Amniotic stem cell (primary cell): ENCODE data around the gene RASA1.
A peak's percentile ranks its signal among the peaks of the same experiment; 100 is the strongest.

Source experiments
- DNase-seq: peaks from one replicate; lab custom pipeline; 2025; lab: John Stamatoyannopoulos, UW

The RASA1 gene

DNA sequence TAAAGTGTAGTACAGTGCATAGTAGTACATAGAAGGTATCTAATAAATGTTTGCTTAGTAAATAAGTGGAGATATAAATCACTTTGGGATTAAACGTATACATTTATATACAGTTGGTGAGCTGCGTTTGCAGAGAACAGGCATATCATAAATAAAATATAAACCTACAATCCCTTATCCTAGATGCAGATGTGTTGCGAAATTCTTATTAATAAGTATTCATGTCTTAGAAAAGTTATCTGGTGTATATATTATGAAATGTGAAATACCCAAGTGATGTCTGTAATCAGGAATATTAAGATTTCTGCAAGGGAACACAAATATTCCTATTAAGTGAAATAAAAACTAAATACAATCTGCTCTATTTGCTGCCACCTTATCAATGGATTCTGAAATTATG is 136.2 kb downstream of the RASA1 start:
- DNase-seq: no peak

DNA sequence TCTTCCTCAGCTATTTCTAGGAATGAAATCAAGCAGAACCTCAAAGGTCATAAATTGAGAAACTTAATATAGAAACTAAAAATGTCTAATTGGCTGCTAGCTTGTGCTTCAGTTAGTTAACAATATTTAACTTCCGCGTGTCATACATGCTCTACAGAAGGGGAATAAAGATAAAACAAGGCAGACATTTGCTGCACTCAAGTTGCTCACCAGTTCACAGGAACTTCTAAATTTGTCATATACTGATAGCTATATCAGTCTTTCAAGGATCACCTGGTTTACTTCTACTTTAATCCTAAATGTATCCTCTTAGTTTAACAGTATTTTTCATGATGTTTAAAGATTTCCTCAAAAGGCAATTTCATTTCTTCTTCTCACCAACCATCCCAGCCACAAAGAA is 136.7 kb downstream of the RASA1 start:
- no peak for DNase-seq

DNA sequence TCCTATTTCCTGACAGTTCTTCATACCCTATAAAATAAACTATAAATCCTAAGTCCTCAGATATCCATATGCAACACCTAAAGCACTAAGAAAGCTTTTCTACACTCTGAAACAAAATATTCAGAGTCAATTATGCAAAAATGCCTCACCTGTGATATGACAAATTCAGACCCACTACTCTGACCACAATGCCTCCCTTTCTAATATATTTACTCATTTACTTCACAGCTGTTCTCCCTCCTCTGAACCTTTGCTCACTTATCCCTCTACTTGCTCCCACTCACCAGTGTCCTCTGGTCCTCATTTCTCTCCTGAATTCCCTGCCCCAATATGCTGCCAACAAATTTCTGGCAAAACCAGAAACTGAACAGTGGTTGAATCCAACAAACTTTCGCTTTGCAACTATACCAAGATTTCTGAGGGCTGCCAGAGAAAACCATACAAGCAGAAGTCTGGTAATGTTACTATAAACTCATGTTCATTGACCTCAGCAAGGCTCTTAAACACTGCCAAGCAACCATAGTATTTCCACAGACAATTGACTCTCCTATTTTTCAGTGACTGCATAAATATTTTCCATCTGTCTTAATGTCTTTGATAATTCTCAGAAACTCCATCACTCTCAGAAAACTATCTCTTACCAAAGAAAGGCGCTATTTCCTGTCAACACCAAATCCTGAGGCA is 137.9 kb downstream of the RASA1 start:
- no peak for DNase-seq

DNA sequence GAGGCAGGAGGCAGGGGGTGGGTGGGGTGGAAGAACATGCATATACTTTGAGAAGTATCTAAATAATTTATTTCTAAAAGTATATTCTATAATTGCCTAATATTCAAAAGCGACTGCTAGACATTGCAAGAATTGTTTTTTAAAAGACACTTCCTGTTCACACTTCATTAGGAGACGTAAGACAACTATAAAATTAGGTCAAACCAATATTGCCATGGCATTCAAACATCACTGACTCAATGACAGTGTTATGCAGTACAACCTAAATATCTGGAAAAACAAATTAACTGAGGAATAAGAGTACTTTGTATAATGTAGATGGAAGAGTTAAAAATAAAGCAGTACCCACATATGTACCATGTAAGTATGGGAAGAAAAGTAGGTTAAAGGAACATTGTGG is 140.5 kb downstream of the RASA1 start:
- no peak for DNase-seq

DNA sequence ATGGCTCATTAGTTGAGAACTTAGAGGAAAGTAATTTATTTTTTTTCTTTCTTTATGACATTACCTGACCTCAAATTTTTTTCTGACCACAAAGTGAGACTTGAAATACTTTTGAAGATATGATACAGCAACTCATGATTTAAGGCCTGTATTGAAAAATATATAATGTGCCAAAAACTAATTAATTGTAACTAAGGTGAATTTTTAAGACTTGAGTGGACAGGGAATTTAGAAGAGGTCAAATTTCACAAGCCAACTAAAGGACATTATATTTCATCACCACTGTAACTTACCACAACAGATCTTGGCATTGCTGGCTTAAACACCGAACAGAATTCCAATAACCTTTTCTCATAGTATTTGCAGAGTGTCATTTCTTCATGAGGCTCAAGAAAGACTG is 143.2 kb downstream of the RASA1 start:
- no peak for DNase-seq

DNA sequence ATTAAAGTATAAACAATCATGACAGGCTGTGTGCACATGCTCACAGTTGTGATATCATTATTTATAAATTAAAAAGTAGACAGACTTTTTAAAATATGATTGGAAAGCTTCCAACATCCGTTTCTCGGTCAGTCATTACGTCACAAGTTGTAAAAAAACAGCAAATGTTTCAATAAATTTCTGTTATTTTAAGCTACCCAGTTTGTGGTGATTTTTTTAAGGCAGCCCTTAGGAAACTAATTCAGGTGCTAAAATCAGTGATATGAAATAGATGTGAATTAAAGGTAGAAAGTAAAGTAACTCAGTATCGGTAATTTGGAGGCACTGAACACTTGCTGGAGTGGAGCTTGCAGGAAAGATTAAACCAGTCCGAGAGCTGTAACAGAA is 143.9 kb downstream of the RASA1 start:
- no peak for DNase-seq

DNA sequence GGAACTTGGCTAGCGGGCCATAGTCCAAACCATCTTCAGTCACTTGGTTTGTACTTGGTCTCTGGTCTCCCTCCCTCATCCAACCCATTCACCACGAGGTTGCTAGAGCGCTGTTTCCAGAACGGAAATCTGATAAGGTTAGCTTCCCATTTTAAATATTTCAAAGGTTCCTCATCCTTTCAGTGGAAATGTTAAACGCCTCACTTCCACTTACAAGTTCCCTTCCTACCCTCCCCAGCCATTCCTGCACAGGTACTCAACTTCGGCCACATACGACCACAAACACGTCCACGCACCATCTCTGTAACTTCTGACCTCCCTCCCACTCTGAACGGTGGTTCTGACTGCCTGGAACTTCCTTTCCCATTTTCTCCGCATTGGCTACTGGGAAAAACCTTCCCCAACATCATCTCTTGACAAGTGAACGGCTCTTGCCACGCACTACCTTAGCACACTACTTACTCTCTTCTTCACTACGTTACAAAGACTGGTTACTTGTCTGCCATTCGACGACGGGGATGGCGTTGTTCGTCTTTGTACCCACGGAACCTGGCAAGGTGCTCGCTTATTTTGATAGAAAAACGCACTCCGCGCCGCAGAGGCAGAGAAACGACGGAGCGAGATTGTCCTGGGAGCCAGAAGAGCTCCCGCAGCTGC is 144.4 kb downstream of the RASA1 start:
- DNase-seq: no peak

DNA sequence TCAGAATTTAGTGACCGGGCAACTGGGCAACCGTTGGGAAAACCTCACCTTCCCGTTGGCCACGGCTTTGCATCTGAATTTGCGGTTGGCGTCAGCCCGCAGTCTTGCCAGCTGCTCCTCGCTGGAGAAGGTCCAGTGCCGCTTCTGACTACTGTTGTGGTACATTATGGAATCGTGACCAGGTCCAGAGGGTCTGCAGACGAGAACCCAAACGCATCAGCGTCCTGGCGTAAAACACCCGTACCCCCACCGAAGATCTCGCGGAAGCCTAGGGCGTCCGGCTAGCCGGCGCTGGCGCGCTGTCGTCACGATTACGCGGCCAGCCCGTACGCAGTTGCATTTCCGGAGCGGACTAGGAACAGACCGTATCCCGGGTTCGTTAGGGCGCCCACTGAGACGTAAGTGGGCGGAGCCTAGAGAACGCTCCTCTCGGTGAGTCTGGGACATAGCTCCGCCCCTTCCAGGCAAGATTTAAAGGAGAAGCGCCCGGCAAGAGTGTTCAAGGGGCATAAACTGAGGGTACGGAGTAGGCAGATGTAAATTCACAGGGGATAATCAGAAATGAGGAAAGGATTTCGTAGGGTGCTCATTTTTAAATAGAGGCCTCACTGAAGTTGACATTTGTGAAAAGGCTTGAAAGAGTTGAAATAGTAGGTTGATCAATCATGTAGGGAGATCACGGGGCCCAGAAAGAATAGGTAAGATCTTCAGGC is 145.1 kb downstream of the RASA1 start, which contains the start of gene CCNH:
CCNH (minus strand) TSS at position 301 of the 713 bp plus-strand sequence; CDS start at position 165, 136 bp downstream.
- peak; percentile 99 for DNase-seq

DNA sequence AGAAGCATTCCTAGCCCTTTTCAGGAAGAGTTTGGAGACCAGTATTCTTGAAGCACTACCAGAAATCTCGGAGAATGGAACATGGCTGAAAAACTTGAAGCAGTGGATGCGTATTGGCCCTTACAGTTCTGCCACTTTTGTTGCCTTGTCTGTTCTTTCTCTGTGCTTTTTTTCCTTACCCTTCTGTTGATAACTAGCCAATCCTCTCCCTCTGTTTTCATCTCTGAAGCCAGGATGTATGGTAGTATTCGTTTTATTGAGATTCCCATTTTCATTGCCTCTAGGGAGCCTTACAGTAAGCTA is 145.6 kb downstream of the RASA1 start:
- no peak for DNase-seq

DNA sequence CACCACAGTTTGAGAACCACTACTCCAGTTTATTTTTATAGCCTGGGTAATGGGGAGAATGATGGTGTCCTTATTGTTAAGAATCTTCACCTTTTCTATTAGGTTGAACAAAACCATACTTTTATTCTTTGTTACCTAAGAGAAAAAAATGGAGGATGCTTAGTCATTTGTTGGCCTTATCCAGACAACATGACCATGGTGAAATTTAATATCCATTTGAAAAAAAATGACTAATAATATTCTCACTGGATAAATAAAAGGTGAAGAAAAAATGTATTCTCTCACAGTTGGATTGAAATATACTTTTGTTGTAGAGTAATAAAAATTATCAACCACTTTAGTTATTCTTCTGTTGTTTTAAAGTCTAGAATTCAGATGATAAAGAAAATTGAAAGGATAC is 150.8 kb downstream of the RASA1 start:
- no peak for DNase-seq

DNA sequence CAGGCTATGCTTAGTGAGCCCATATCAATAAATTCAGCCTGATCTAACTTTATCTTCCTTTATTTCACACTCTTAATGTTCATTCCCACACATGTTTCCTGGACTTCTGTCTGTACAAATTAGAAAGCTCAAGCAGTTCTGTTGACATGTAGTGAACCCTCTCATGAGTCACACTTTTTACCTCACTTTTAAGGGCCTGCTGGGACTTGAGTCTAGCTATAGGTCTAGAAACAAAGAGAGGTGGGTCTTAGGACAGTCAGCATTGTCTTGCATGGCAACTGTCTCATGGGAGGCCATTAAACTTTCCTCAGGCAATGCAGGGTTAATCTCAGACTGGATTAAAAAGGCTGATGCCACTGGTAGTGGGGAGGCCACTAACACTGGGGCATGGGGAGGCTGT is 153.6 kb downstream of the RASA1 start:
- DNase-seq: no peak

DNA sequence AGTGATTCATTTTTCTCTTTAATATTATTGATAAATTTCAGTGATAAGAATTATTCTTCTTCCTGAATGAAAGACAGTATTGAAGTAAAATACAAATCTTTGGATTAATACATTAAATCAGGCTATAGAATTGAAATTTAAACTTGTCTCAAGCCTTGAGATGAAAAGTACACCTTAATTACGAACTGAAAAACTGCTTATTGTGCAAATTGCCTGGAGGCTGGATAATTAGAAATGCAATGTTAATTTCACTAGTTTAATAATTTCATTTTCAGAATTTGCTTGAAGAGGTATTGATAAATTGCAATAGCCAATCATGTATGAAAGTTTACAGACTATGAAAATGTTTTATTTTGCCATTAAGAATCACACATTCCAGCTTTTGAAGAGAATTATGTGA is 156.1 kb downstream of the RASA1 start:
- no peak for DNase-seq

DNA sequence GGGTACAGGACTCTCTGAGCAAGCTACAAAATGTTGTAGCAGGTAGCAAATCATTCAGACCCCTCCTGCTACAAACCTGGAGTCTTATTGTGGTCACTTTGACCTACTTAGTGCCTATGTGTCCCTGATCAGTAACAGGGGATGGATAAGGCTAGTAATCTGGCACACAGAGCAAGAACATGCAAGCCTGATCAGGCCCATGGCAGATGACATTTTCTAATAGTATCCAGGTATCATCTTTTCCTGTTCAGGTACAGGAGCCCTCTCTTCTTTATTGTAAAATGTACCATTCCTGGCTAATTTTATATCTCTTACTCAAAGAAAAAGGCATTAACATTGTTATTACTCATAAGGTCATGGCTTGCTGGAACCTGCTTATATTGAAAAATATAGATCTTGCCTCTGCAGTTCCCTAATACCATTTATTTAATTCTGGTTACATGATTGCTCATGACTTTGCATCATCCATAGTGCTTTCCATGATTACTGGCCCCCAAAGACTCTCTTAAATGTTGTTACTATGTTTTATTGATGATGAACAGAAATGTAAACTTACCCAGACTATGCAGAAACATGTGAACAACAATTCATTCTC is 163.3 kb downstream of the RASA1 start:
- DNase-seq: no peak

DNA sequence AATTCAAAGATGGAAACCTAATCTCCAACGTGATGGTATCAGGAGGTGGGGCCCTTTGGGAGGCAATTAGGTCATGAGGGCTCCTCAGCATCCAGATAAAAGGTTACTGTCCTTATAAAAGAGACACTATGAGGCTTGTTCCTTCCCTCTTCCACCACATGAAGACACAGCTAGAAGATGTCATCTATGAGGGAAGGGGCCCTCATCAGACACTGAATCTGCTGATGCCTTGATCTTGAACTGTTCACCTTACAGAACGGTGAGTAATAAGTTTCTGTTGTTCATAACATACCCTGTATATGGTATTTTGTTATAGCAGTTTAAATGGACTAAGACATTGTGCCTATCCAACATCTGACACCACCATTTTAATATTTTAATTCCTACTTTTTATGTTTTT is 164.8 kb downstream of the RASA1 start:
- no peak for DNase-seq

DNA sequence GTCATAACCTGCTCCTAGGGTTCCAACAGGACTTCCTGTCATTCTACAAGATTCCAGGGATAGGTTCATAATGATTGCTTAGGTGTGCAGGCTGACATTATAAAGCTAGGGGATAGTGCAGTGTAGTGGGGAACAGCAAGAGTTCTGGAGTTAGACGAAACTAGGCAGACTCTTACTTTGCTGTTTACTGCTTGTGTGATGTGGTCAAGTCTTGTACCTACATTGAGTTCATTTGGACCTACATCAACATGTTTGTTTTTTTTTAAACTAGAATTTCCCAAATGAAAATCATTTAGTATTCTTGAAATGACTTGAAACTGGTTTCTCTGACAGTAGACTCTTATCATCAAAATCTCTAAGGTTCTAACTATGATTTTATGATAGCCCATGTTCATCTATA is 166.3 kb downstream of the RASA1 start:
- no peak for DNase-seq

DNA sequence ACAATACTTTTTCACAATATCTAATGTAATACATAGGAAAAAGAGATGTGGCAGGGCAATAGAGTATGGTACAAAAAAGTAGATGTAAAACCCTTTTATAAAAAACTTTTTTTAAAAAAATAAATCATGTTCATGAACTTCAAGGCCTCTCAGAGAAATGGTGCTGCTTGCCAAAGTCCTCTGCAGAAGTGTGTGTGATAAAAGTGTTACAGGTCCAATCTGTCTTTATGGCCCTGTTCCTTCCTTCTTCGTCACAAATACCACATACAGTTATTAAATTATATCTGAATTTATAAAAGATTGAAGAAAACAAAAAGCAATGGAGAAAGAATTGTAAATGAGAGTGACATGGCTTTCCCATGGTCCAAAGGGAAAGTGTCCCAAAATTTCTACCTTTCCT is 166.8 kb downstream of the RASA1 start:
- DNase-seq: no peak

DNA sequence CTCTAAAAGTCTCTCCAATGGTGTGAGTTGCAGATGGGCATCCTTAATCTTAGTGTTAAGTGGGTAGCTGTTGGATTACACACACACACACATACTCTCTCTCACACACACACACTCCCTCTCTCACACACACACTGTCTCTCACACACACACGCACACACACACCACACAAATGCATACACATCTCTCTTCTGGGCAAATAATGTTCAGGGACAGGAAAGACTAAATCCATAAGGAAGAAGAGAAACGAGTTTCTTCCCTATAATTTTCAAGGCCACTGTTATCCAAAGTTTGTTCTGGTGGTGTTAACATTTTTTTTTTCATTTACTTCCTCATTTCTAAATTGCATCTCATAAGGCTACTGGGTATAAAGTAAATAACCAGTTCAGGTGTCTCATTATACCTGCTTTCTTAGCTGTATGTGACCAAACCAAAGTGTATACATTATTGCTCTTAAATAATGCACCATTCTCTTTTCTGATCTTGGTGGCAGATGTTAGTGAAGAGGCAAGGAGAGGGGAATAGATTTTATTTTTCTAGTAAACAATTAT is 167.5 kb downstream of the RASA1 start:
- DNase-seq: no peak

DNA sequence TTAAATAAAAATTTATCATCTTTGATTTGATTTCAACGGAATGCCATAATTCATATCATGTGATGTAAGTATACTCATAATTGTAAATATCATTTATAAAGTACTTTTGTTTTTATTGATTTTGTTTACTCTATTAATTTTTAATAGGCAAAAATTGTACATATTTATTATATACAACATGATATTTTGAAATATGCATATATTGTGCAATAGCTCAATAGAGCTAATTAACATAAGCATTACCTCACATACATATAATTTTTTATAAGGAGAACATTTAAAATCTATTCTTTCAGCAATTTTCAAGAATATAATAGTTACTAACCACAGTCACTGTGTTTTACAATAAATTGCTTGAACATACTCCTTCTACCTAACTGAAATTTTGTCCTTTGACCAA is 170.0 kb downstream of the RASA1 start:
- DNase-seq: no peak

DNA sequence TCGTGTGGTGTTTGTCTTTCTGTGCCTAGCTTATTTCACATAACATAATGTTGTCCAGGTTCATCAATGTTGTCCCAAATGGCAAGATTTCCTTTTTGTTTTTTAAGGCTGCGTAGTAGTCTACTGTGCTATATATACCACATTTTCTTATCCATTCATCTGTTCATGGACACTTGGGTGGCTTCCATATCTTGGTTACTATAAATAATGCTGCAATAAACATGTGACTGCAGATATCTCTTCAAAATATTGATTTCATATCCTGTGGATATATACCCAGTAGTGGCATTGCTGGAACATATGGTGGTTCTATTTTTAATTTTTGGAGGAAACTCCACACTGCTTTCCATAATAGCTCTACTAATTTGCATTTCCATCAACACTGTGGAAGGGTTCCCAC is 170.5 kb downstream of the RASA1 start:
- no peak for DNase-seq
